Peyer's patch (tissue), 4 donors: Measurements from ENCODE around the gene VMO1.

Source experiments
- CTCF ChIP-seq, 6 experiments: fragments of 450-650 bp in 4 of 6; fragments of 200-600 bp in 2 of 6; sonication (generic) in 1 of 6; IDR thresholded peaks; one replicate each; pipeline ENCODE4 v1.5.1; 2017 to 2019; ENCODE audit warnings: antibody characterized with exemption in 6 of 6, mild to moderate bottlenecking in 3 of 6, moderate library complexity in 1 of 6
- POLR2A ChIP-seq, 2 donors: fragments of 450-650 bp; IDR thresholded peaks; one replicate each; pipeline ENCODE4 v1.5.1; 2017; ENCODE audit warnings: antibody characterized with exemption in 2 of 2, mild to moderate bottlenecking in 2 of 2, moderate library complexity in 2 of 2

GRCh38 chr17:4768298-4768697 is 17.9 kb downstream of the VMO1 start:
- no peak for TF ChIP-seq POLR2A (IDR thresholded peaks at IDR 0.05)
- no peak for TF ChIP-seq CTCF (IDR thresholded peaks at IDR 0.05)
